ENCODE data around the gene CMPK2. TPM values are rescaled to one million over a fixed set of nuclear protein-coding genes. Genes with fewer than 3 reads are reported as not detected.

Gene CMPK2
- polyA plus RNA-seq, 6 donors from 2014 or later: 1.1 to 7.2 (median 1.9) TPM; not detected in 1

- no peak for ATAC-seq (ENCODE audit: low read depth in 2 of 2)
- Mint-ChIP-seq H3K9me3 (peaks cover 0 to 7% (median 2%) of the 10 kb centered on the region in 7 donors), H3K27me3 (peaks cover 7 to 16% (median 11%) of the 10 kb centered on the region in 3 donors), H3K27ac (no peak overlapping the region), H3K4me3 (no peak overlapping the region), H3K4me1 (peaks cover 2% of the 10 kb centered on the region in 3 donors), H3K36me3 (peaks cover 0 to 7% of the 10 kb centered on the region in 2 donors)
- DNase-seq: no peak
Measured at GRCh38 chr2:6813573-6813972, 52.1 kb downstream of the CMPK2 start.

- H3K4me3 Mint-ChIP-seq: no peak overlapping the region
- peak overlapping the region in 1 of 6 donors; percentile 3 for H3K27ac Mint-ChIP-seq
Measured at GRCh38 chr2:6812857-6813530, 52.7 kb downstream of the CMPK2 start.

GRCh38 chr2:6810961-6811360 is 54.7 kb downstream of the CMPK2 start:
- ATAC-seq (ENCODE audit: low read depth in 2 of 2) (no peak), DNase-seq (no peak)
- Mint-ChIP-seq H3K9me3 (peaks cover 0 to 7% (median 2%) of the 10 kb centered on the region in 7 donors), H3K27ac (no peak overlapping the region), H3K36me3 (peaks cover 0 to 7% of the 10 kb centered on the region in 2 donors), H3K27me3 (peaks cover 13 to 23% (median 16%) of the 10 kb centered on the region in 3 donors), H3K4me3 (no peak overlapping the region), H3K4me1 (peaks cover 11 to 13% (median 12%) of the 10 kb centered on the region in 3 donors)

More at GRCh38 chr2:6812857-6813530, 52.7 kb downstream of the CMPK2 start:
- Mint-ChIP-seq H3K36me3 (peaks cover 0 to 7% of the 10 kb centered on the region in 2 donors), H3K4me1 (peaks cover 7 to 8% (median 8%) of the 10 kb centered on the region in 3 donors), H3K27me3 (peaks cover 11 to 16% (median 13%) of the 10 kb centered on the region in 3 donors), H3K9me3 (peaks cover 0 to 7% (median 2%) of the 10 kb centered on the region in 7 donors)
- DNase-seq (no peak), ATAC-seq (ENCODE audit: low read depth in 2 of 2) (no peak)

GRCh38 chr2:6808426-6808825 is 57.3 kb downstream of the CMPK2 start:
- peak overlapping the region in 1 of 6 donors; percentile 17 for H3K27ac Mint-ChIP-seq
- H3K27me3 Mint-ChIP-seq: peaks cover 13 to 37% (median 32%) of the 10 kb centered on the region in 3 donors
- peak; percentile 65 to 66 for ATAC-seq (ENCODE audit: low read depth in 2 of 2)
- H3K4me3 Mint-ChIP-seq: no peak overlapping the region
- H3K9me3 Mint-ChIP-seq: no peaks in the 10 kb centered on the region
- H3K36me3 Mint-ChIP-seq: no peaks in the 10 kb centered on the region
- DNase-seq: peak; percentile 11
- peaks cover 11 to 13% (median 12%) of the 10 kb centered on the region in 3 donors for H3K4me1 Mint-ChIP-seq

GRCh38 chr2:6806604-6807003 is 59.1 kb downstream of the CMPK2 start:
- H3K4me1 Mint-ChIP-seq: peaks cover 11 to 13% (median 12%) of the 10 kb centered on the region in 3 donors
- peaks cover 8 to 45% (median 38%) of the 10 kb centered on the region in 3 donors for H3K27me3 Mint-ChIP-seq
- ATAC-seq (ENCODE audit: low read depth in 2 of 2) (no peak), DNase-seq (no peak)
- H3K4me3 Mint-ChIP-seq: no peak overlapping the region
- H3K36me3 Mint-ChIP-seq: no peaks in the 10 kb centered on the region
- H3K9me3 Mint-ChIP-seq: no peaks in the 10 kb centered on the region
- H3K27ac Mint-ChIP-seq: no peak overlapping the region

GRCh38 chr2:6800553-6800952 is 65.2 kb downstream of the CMPK2 start:
- ATAC-seq (ENCODE audit: low read depth in 2 of 2): no peak

More at GRCh38 chr2:6800553-6800952, 65.2 kb downstream of the CMPK2 start:
- Mint-ChIP-seq H3K36me3 (no peaks in the 10 kb centered on the region), H3K4me3 (no peak overlapping the region), H3K4me1 (no peaks in the 10 kb centered on the region), H3K9me3 (no peaks in the 10 kb centered on the region), H3K27me3 (peaks cover 0 to 33% (median 21%) of the 10 kb centered on the region in 3 donors), H3K27ac (no peak overlapping the region)
- DNase-seq: no peak

Other genes with a start within 250 kb of the CMPK2 start
- 1 to 10 TPM in 5 of 6 donors, not detected in 1; 2.0 to 8.5 (median 2.4) TPM for gene RSAD2, start 11.9 kb upstream of the CMPK2 start, polyA plus RNA-seq (ENCODE audit: low read depth in 6 of 6)
- gene RNF144A, start 51.5 kb upstream of the CMPK2 start, polyA plus RNA-seq (ENCODE audit: low read depth in 6 of 6): under 1 TPM in 5 of 6 donors, not detected in 1; 0.04 to 0.92 (median 0.16) TPM